ENCODE measurements around the gene CD69. TPM values are rescaled to one million over a fixed set of nuclear protein-coding genes. Genes with fewer than 3 reads are reported as not detected.

Gene CD69
- total RNA-seq, 1 donor from 2014 or later: 1.6 TPM

DNA sequence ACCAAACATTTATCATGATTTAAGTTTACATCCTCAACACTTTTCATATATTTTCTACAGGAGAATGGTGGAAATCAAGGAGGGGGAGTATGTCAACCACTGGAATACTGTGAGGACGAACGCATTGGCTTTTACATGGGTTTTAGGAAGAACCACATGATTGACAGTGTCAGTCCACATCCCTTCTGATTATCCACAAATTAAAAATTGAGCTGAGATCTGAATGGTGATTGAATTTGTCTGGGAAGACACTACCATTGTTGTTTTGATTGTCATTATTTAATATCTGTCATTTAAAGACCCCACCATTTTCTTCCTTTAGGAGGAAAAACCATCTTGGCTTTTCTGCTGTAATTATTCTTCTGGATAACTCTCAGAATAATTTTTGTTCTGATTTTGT, 35.2 kb upstream of the CD69 start:
- no peak for DNase-seq (ENCODE audit: extremely low spot score, unreplicated experiment)
- Mint-ChIP-seq H3K9me3 (no peaks in the 10 kb centered on the region), H3K27me3 (no peaks in the 10 kb centered on the region), H3K4me1 (ENCODE audit: unreplicated experiment) (no peaks in the 10 kb centered on the region), H3K27ac (no peak overlapping the region), H3K36me3 (peaks cover 3% of the 10 kb centered on the region), H3K4me3 (no peak overlapping the region)
- TF ChIP-seq CTCF (conservative IDR thresholded peaks at IDR 0.05): no peak

- peaks cover 3% of the 10 kb centered on the region for H3K36me3 Mint-ChIP-seq
- peak overlapping the region; percentile 60 for H3K27ac Mint-ChIP-seq
- no peaks in the 10 kb centered on the region for H3K27me3 Mint-ChIP-seq
- DNase-seq (ENCODE audit: extremely low spot score, unreplicated experiment): no peak
- no peak for TF ChIP-seq CTCF (conservative IDR thresholded peaks at IDR 0.05)
- no peaks in the 10 kb centered on the region for H3K4me1 Mint-ChIP-seq (ENCODE audit: unreplicated experiment)
- H3K9me3 Mint-ChIP-seq: peaks cover 5% of the 10 kb centered on the region
- peak overlapping the region; percentile 5 for H3K4me3 Mint-ChIP-seq
Observed at GRCh38 chr12:9794484-9795093, 33.9 kb upstream of the CD69 start.

- no peak for TF ChIP-seq CTCF (conservative IDR thresholded peaks at IDR 0.05)
- Mint-ChIP-seq H3K27me3 (no peaks in the 10 kb centered on the region), H3K36me3 (peaks cover 3% of the 10 kb centered on the region), H3K4me3 (no peak overlapping the region), H3K9me3 (peaks cover 5% of the 10 kb centered on the region), H3K27ac (no peak overlapping the region), H3K4me1 (ENCODE audit: unreplicated experiment) (no peaks in the 10 kb centered on the region)
- DNase-seq (ENCODE audit: extremely low spot score, unreplicated experiment): no peak
Observed at GRCh38 chr12:9793779-9794395, 33.2 kb upstream of the CD69 start.

GRCh38 chr12:9792961-9793617, 32.4 kb upstream of the CD69 start:
- peaks cover 5% of the 10 kb centered on the region for H3K9me3 Mint-ChIP-seq
- peaks cover 2% of the 10 kb centered on the region for H3K36me3 Mint-ChIP-seq
- TF ChIP-seq CTCF (conservative IDR thresholded peaks at IDR 0.05): no peak
- no peaks in the 10 kb centered on the region for H3K4me1 Mint-ChIP-seq (ENCODE audit: unreplicated experiment)
- H3K27me3 Mint-ChIP-seq: no peaks in the 10 kb centered on the region
- H3K4me3 Mint-ChIP-seq: no peak overlapping the region
- no peak overlapping the region for H3K27ac Mint-ChIP-seq
- no peak for DNase-seq (ENCODE audit: extremely low spot score, unreplicated experiment)

DNA sequence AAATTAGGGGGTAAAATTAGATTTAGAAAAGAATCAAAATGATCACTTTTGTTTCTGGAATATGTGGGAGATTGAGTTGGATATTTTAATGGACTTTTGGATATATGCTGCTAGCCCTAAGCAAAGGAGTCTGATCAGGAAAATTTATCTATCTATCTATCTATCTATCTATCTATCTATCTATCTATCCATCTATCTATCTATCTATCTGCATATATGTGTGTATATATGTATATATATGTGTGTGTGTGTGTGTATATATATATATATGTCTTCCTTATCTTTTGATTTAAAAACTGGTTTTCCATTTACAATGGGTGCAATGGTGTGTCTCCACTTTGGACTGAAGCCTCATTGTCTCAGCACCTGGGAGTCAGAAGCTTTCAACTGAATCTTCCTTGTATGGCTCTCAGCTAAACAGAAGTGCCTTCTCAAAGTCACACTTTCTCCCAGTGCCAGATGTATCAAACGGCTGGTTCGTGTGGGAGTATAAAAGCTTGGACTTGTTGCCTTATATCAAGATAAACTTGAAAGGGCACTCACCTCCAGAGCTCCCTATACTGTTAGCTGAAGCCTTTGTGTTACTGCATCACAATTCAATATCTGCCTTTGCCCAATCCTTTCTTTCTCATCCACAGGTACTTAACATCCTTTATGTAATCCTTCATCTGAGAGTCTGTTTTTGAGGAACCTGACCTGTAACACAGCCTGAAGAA, 31.6 kb upstream of the CD69 start:
- Mint-ChIP-seq H3K4me1 (ENCODE audit: unreplicated experiment) (no peaks in the 10 kb centered on the region), H3K4me3 (no peak overlapping the region), H3K27ac (no peak overlapping the region), H3K27me3 (no peaks in the 10 kb centered on the region), H3K9me3 (peaks cover 5% of the 10 kb centered on the region), H3K36me3 (no peaks in the 10 kb centered on the region)
- no peak for DNase-seq (ENCODE audit: extremely low spot score, unreplicated experiment)
- TF ChIP-seq CTCF (conservative IDR thresholded peaks at IDR 0.05): no peak

Data from type B pancreatic cell (in vitro differentiated cells).